Measurements from ENCODE around the gene KCNN3.

- TF ChIP-seq CTCF (IDR thresholded peaks at IDR 0.05): no peak
- no peak for TF ChIP-seq NR1H2 (CRISPR knock-in tag; IDR thresholded peaks at IDR 0.05)
- TF ChIP-seq TEAD4 (CRISPR knock-in tag; IDR thresholded peaks at IDR 0.05): no peak
- TF ChIP-seq NFATC4 (CRISPR knock-in tag; IDR thresholded peaks at IDR 0.05): no peak
- TF ChIP-seq NR2C2 (CRISPR knock-in tag; IDR thresholded peaks at IDR 0.05): no peak
- TF ChIP-seq CREM (CRISPR knock-in tag; IDR thresholded peaks at IDR 0.05): no peak
- TF ChIP-seq E2F5 (CRISPR knock-in tag; IDR thresholded peaks at IDR 0.05): no peak
- no peak for TF ChIP-seq USF2 (CRISPR knock-in tag; IDR thresholded peaks at IDR 0.05)
- TF ChIP-seq SP1 (CRISPR knock-in tag; conservative IDR thresholded peaks at IDR 0.05): no peak
These were observed 16.4 kb upstream of the KCNN3 start for GRCh38 chr1:154886281-154887015.

Data from WTC11 (cell line).